Smooth muscle cell (in vitro differentiated cells): ENCODE results near the gene ARF1. TPM values are rescaled to one million over a fixed set of nuclear protein-coding genes. Genes with fewer than 3 reads are reported as not detected.

Experiments used
- DNase-seq: peaks from one replicate; lab custom pipeline; 2025; ENCODE audit not compliant: unreplicated experiment; lab: John Stamatoyannopoulos, UW
- H2AFZ ChIP-seq: fragments of 200-600 bp; sonication (generic); 2 replicates; pipeline ENCODE4 v1.6.0; 2016; ENCODE audit warnings: antibody characterized with exemption, low read depth, mild to moderate bottlenecking
- H3F3A ChIP-seq: fragments of 200-600 bp; sonication (generic); 2 replicates; pipeline ENCODE4 v1.6.0; 2017; ENCODE audit warnings: antibody characterized with exemption, low read depth
- H3K27ac ChIP-seq: fragments of 200-600 bp; sonication (generic); 2 replicates; pipeline ENCODE4 v1.5.1; 2016; ENCODE audit warnings: low read depth, mild to moderate bottlenecking
- H3K27me3 ChIP-seq: fragments of 200-600 bp; sonication (generic); 2 replicates; pipeline ENCODE4 v1.6.1; 2016; ENCODE audit warnings: low read depth, mild to moderate bottlenecking
- H3K36me3 ChIP-seq: fragments of 200-600 bp; sonication (generic); 2 replicates; pipeline ENCODE4 v1.5.1; 2016; ENCODE audit warnings: low read depth
- H3K4me1 ChIP-seq: fragments of 200-600 bp; sonication (generic); 2 replicates; pipeline ENCODE4 v1.5.1; 2016; ENCODE audit warnings: low read depth
- H3K4me2 ChIP-seq: fragments of 200-600 bp; sonication (generic); 2 replicates; pipeline ENCODE4 v1.6.0; 2016; ENCODE audit warnings: mild to moderate bottlenecking
- H3K4me3 ChIP-seq: fragments of 200-600 bp; sonication (generic); 2 replicates; pipeline ENCODE4 v1.5.1; 2016; ENCODE audit warnings: mild to moderate bottlenecking
- H3K79me2 ChIP-seq: fragments of 200-600 bp; sonication (generic); 2 replicates; pipeline ENCODE4 v1.6.0; 2016; ENCODE audit warnings: low read depth, mild to moderate bottlenecking
- H3K9ac ChIP-seq: fragments of 200-600 bp; sonication (generic); 2 replicates; pipeline ENCODE4 v1.6.0; 2016; ENCODE audit warnings: low read depth
- H3K9me3 ChIP-seq: fragments of 200-600 bp; sonication (generic); replicated peaks from 2 replicates; pipeline ENCODE4 v1.5.1; 2016; ENCODE audit warnings: low read depth
- H4K20me1 ChIP-seq: fragments of 200-600 bp; sonication (generic); 2 replicates; pipeline ENCODE4 v1.6.0; 2016; ENCODE audit warnings: low read depth
- CTCF ChIP-seq: fragments of 200-600 bp; sonication (generic); IDR thresholded peaks from 2 replicates; pipeline ENCODE4 v1.5.1; 2017; ENCODE audit warnings: borderline replicate concordance, mild to moderate bottlenecking, antibody characterized with exemption; ENCODE audit not compliant: insufficient read depth, poor library complexity, severe bottlenecking
- WGBS: methylation state at CpG from one replicate; pipeline ENCODE4 v1.1.7; 2016; ENCODE audit warnings: low lambda C conversion rate; 5-methylcytosine and 5-hydroxymethylcytosine counted together
- polyA plus RNA-seq: library from polyadenylated mRNA; unstranded; fragments of >200 nt; fragmentation: Nextera tagmentation; extraction: Ambion mirVana; gene quantifications from 2 replicates; pipeline ENCODE4 v1.2.1, GENCODE V29; 2016
- total RNA-seq: library from RNA; depleted of rRNA; stranded (reverse); fragments of >200 nt; gene quantifications from 2 replicates; pipeline ENCODE4 v1.2.3, GENCODE V29; 2014

The ARF1 gene
- total and polyA plus RNA-seq, 2 experiments from 2014 or later: 237 to 698 TPM

GRCh38 chr1:228066891-228067654 is 15.4 kb upstream of the ARF1 start:
- Histone ChIP-seq H3K27me3 (peaks cover 25% of the 10 kb centered on the region), H3K9me3 (no peaks in the 10 kb centered on the region), H2AFZ (no peak overlapping the region), H3K27ac (no peak overlapping the region), H3K36me3 (no peaks in the 10 kb centered on the region), H3F3A (no peaks in the 10 kb centered on the region), H4K20me1 (no peaks in the 10 kb centered on the region), H3K4me2 (no peak overlapping the region), H3K9ac (no peak overlapping the region), H3K4me1 (no peaks in the 10 kb centered on the region), H3K79me2 (no peaks in the 10 kb centered on the region), H3K4me3 (no peak overlapping the region)
- 75% methylated on average over 10 of the region's 10 CpGs for WGBS
- no peak for TF ChIP-seq CTCF
- no peak for DNase-seq

- WGBS: 82% methylated on average over 5 of the region's 7 CpGs
- H3K27ac ChIP-seq: no peak overlapping the region
- TF ChIP-seq CTCF: no peak
- no peaks in the 10 kb centered on the region for H4K20me1 ChIP-seq
- no peaks in the 10 kb centered on the region for H3K36me3 ChIP-seq
- H3K4me3 ChIP-seq: no peak overlapping the region
- H3K27me3 ChIP-seq: peaks cover 25% of the 10 kb centered on the region
- no peak overlapping the region for H3K9ac ChIP-seq
- H3F3A ChIP-seq: no peaks in the 10 kb centered on the region
- H3K79me2 ChIP-seq: no peaks in the 10 kb centered on the region
- no peaks in the 10 kb centered on the region for H3K9me3 ChIP-seq
- no peak overlapping the region for H2AFZ ChIP-seq
- no peak for DNase-seq
- no peak overlapping the region for H3K4me2 ChIP-seq
- H3K4me1 ChIP-seq: no peaks in the 10 kb centered on the region
Measured at GRCh38 chr1:228068359-228068758, 14.1 kb upstream of the ARF1 start.

GRCh38 chr1:228070173-228070572 is 12.3 kb upstream of the ARF1 start:
- no peaks in the 10 kb centered on the region for H3K36me3 ChIP-seq
- peaks cover 13% of the 10 kb centered on the region for H4K20me1 ChIP-seq
- no peaks in the 10 kb centered on the region for H3F3A ChIP-seq
- no peak overlapping the region for H3K4me2 ChIP-seq
- H3K4me1 ChIP-seq: peaks cover 6% of the 10 kb centered on the region
- H3K27me3 ChIP-seq: peaks cover 25% of the 10 kb centered on the region
- no peaks in the 10 kb centered on the region for H3K9me3 ChIP-seq
- H3K27ac ChIP-seq: no peak overlapping the region
- H2AFZ ChIP-seq: no peak overlapping the region
- H3K9ac ChIP-seq: no peak overlapping the region
- no peak overlapping the region for H3K4me3 ChIP-seq
- DNase-seq: no peak
- H3K79me2 ChIP-seq: no peaks in the 10 kb centered on the region
- 31% methylated on average over 2 of the region's 2 CpGs for WGBS
- no peak for TF ChIP-seq CTCF

- Histone ChIP-seq H3K9me3 (no peaks in the 10 kb centered on the region), H3F3A (no peaks in the 10 kb centered on the region), H4K20me1 (peaks cover 20% of the 10 kb centered on the region), H3K79me2 (no peaks in the 10 kb centered on the region), H3K4me1 (peaks cover 6% of the 10 kb centered on the region), H3K27me3 (peaks cover 25% of the 10 kb centered on the region), H3K27ac (no peak overlapping the region), H3K9ac (no peak overlapping the region), H2AFZ (no peak overlapping the region), H3K36me3 (no peaks in the 10 kb centered on the region), H3K4me2 (no peak overlapping the region), H3K4me3 (no peak overlapping the region)
- TF ChIP-seq CTCF: no peak
- DNase-seq: no peak
- 76% methylated on average over 3 of the region's 3 CpGs for WGBS
Measured at GRCh38 chr1:228070851-228071250, 11.7 kb upstream of the ARF1 start.
